HepG2 (cell line): ENCODE results near the gene SETD3.

Experiments
- NKX3-1 ChIP-seq: sonication (generic); formaldehyde crosslinking; IDR thresholded peaks from 2 replicates; pipeline ENCODE4 v1.5.0; 2020; ENCODE audit warnings: missing genetic modification reagents
- RBAK ChIP-seq: sonication (generic); formaldehyde crosslinking; IDR thresholded peaks from 2 replicates; pipeline ENCODE4 v1.5.1; 2020; ENCODE audit warnings: mild to moderate bottlenecking, missing genetic modification reagents
- SALL2 ChIP-seq: sonication (generic); formaldehyde crosslinking; IDR thresholded peaks from 2 replicates; pipeline ENCODE4 v1.8.1; 2023; ENCODE audit warnings: mild to moderate bottlenecking, missing genetic modification reagents, inconsistent platforms
- SUZ12 ChIP-seq: fragments of 150-350 bp; IDR thresholded peaks from 2 replicates; pipeline ENCODE4 v1.6.1; 2014; ENCODE audit warnings: low read depth, low read length
- XBP1 ChIP-seq: sonication (generic); formaldehyde crosslinking; IDR thresholded peaks from 2 replicates; pipeline ENCODE4 v1.5.0; 2020; ENCODE audit warnings: missing genetic modification reagents
- ZFP36 ChIP-seq: fragments of 150-350 bp; IDR thresholded peaks from 2 replicates; pipeline ENCODE4 v1.6.1; 2018; ENCODE audit warnings: borderline replicate concordance, low read length, low read depth; ENCODE audit not compliant: partially characterized antibody
- ZFX ChIP-seq: sonication (generic); formaldehyde crosslinking; IDR thresholded peaks from 2 replicates; pipeline ENCODE4 v1.4.0; 2020; ENCODE audit warnings: mild to moderate bottlenecking, low read depth, missing genetic modification reagents, moderate library complexity
- ZNF24 ChIP-seq: fragments of 450-650 bp; IDR thresholded peaks from 2 replicates; pipeline ENCODE4 v1.6.1; 2017; ENCODE audit warnings: antibody characterized with exemption, mild to moderate bottlenecking
- ZNF350 ChIP-seq: sonication (generic); formaldehyde crosslinking; IDR thresholded peaks from 2 replicates; pipeline ENCODE4 v1.4.0; 2020; ENCODE audit warnings: mild to moderate bottlenecking, low read depth, missing genetic modification reagents, borderline replicate concordance
- ZNF709 ChIP-seq: sonication (generic); formaldehyde crosslinking; IDR thresholded peaks from 2 replicates; pipeline ENCODE4 v1.5.0; 2020; ENCODE audit warnings: mild to moderate bottlenecking, missing genetic modification reagents
- TF ChIP-seq, protein P1 (sequence below): sonication (generic); formaldehyde crosslinking; IDR thresholded peaks from 2 replicates; pipeline ENCODE4 v1.5.0; 2020; ENCODE audit warnings: mild to moderate bottlenecking, missing genetic modification reagents, moderate library complexity

DNA sequence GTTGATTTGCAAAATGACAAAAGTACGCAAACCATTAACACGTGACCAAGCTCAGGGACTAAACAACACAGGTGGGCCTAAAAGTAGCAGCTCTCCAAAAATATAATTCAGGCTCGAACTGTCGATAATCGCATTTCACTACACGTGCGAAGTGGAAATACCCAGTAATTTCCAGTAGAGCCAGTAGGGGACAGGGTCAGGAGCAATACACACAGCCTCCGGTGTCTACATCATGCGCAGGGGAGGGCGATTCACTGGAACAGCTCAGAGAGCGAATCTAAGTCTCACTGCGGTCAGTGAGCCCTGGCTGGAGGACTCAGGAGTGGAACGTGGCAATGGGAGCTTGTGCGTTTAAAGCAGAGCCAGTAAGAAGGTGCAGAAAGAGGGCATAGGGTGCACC, 40.4 kb downstream of the SETD3 start:
- TF ChIP-seq SALL2 (no peak), XBP1 (no peak), ZNF24 (no peak), RBAK (CRISPR knock-in tag) (no peak), SUZ12 (no peak), ZFP36 (no peak), ZNF350 (CRISPR knock-in tag) (no peak), ZFX (CRISPR knock-in tag) (no peak), NKX3-1 (CRISPR knock-in tag) (no peak), ZNF709 (CRISPR knock-in tag) (no peak)
- TF ChIP-seq, protein P1, sequence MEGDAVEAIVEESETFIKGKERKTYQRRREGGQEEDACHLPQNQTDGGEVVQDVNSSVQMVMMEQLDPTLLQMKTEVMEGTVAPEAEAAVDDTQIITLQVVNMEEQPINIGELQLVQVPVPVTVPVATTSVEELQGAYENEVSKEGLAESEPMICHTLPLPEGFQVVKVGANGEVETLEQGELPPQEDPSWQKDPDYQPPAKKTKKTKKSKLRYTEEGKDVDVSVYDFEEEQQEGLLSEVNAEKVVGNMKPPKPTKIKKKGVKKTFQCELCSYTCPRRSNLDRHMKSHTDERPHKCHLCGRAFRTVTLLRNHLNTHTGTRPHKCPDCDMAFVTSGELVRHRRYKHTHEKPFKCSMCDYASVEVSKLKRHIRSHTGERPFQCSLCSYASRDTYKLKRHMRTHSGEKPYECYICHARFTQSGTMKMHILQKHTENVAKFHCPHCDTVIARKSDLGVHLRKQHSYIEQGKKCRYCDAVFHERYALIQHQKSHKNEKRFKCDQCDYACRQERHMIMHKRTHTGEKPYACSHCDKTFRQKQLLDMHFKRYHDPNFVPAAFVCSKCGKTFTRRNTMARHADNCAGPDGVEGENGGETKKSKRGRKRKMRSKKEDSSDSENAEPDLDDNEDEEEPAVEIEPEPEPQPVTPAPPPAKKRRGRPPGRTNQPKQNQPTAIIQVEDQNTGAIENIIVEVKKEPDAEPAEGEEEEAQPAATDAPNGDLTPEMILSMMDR (CRISPR knock-in tag): no peak
